BJ (cell line): ENCODE results near the gene ALDOB. TPM values are rescaled to one million over a fixed set of nuclear protein-coding genes. Genes with fewer than 3 reads are reported as not detected.

Experiments used
- polyA plus RNA-seq: library from polyadenylated mRNA; depleted of rRNA; stranded (reverse); fragments of >200 nt; gene quantifications from 2 replicates; pipeline ENCODE4 v1.2.3, GENCODE V29; 2011; rRNA removed
- small RNA-seq: library from RNA; depleted of rRNA; stranded (forward); fragments of <200 nt; gene quantifications from one replicate; pipeline ENCODE3, GENCODE V24; 2012; ENCODE audit warnings: low replicate concordance, low read depth; ENCODE audit not compliant: insufficient read length

The ALDOB gene
- polyA plus RNA-seq, 1 experiment: not detected

Small RNA genes within 50 kb of the gene (small RNA-seq; reads per million reads assigned to genes)
- not detected for gene AL353621.2

Other genes starting within 250 kb of the ALDOB start
- gene BAAT, start 50.8 kb downstream of the ALDOB start, polyA plus RNA-seq: 0.04 TPM in 1 of 2 replicates, not detected in the other
- gene MRPL50, start 37.2 kb downstream of the ALDOB start, polyA plus RNA-seq: 3.9 and 12.3 TPM in 2 replicates
- 3.1 and 7.5 TPM in 2 replicates for gene ZNF189, start 36.9 kb downstream of the ALDOB start, polyA plus RNA-seq
- 18.0 and 30.4 TPM in 2 replicates for gene RNF20, start 98.1 kb upstream of the ALDOB start, polyA plus RNA-seq
- gene PPP3R2, start 159.2 kb upstream of the ALDOB start, polyA plus RNA-seq: not detected in 2 replicates